HEK293 (cell line): Measurements from ENCODE around the gene RAB11FIP5.

Source experiments
- FEZF1 ChIP-seq: fragments of 450-650 bp; formaldehyde crosslinking; IDR thresholded peaks from 2 replicates; pipeline ENCODE4 v1.5.1; 2016; ENCODE audit warnings: missing biosample characterization, missing genetic modification characterization
- GFI1B ChIP-seq: fragments of 450-650 bp; formaldehyde crosslinking; IDR thresholded peaks from 2 replicates; pipeline ENCODE4 v1.5.1; 2016; ENCODE audit warnings: missing biosample characterization, missing genetic modification characterization
- GLIS1 ChIP-seq: fragments of 450-650 bp; formaldehyde crosslinking; IDR thresholded peaks from 2 replicates; pipeline ENCODE4 v1.5.1; 2016; ENCODE audit warnings: missing biosample characterization, missing genetic modification characterization
- GLIS2 ChIP-seq: fragments of 450-650 bp; formaldehyde crosslinking; IDR thresholded peaks from 2 replicates; pipeline ENCODE4 v1.5.1; 2016; ENCODE audit warnings: missing biosample characterization, missing genetic modification characterization
- KLF10 ChIP-seq: fragments of 450-650 bp; IDR thresholded peaks from 2 replicates; pipeline ENCODE4 v1.5.1; 2018; ENCODE audit warnings: missing biosample characterization, mild to moderate bottlenecking, missing genetic modification characterization
- KLF16 ChIP-seq: fragments of 450-650 bp; formaldehyde crosslinking; IDR thresholded peaks from 2 replicates; pipeline ENCODE4 v1.5.1; 2017; ENCODE audit warnings: missing biosample characterization, missing genetic modification characterization
- OSR2 ChIP-seq: fragments of 450-650 bp; formaldehyde crosslinking; IDR thresholded peaks from 2 replicates; pipeline ENCODE4 v1.5.1; 2016; ENCODE audit warnings: missing biosample characterization, missing genetic modification characterization
- OVOL3 ChIP-seq: fragments of 450-650 bp; formaldehyde crosslinking; IDR thresholded peaks from 2 replicates; pipeline ENCODE4 v1.5.1; 2016; ENCODE audit warnings: missing biosample characterization, missing genetic modification characterization
- SALL2 ChIP-seq: fragments of 450-650 bp; formaldehyde crosslinking; IDR thresholded peaks from 2 replicates; pipeline ENCODE4 v1.5.0; 2017; ENCODE audit warnings: missing biosample characterization, mild to moderate bottlenecking, missing genetic modification characterization, borderline replicate concordance
- SCRT2 ChIP-seq: fragments of 450-650 bp; formaldehyde crosslinking; IDR thresholded peaks from 2 replicates; pipeline ENCODE4 v1.5.1; 2016; ENCODE audit warnings: missing biosample characterization, missing genetic modification characterization
- YY1 ChIP-seq: fragments of 450-650 bp; formaldehyde crosslinking; IDR thresholded peaks from 2 replicates; pipeline ENCODE4 v1.5.1; 2018; ENCODE audit warnings: missing biosample characterization, missing genetic modification characterization
- ZBTB8A ChIP-seq: fragments of 450-650 bp; formaldehyde crosslinking; IDR thresholded peaks from 2 replicates; pipeline ENCODE4 v1.5.1; 2016; ENCODE audit warnings: missing biosample characterization, missing genetic modification characterization
- ZFHX2 ChIP-seq: fragments of 450-650 bp; formaldehyde crosslinking; conservative IDR thresholded peaks from 2 replicates; pipeline ENCODE4 v1.5.1; 2016; ENCODE audit warnings: missing biosample characterization, missing genetic modification characterization
- ZFP41 ChIP-seq: fragments of 450-650 bp; formaldehyde crosslinking; IDR thresholded peaks from 2 replicates; pipeline ENCODE4 v1.5.1; 2016; ENCODE audit warnings: missing biosample characterization, missing genetic modification characterization, borderline replicate concordance
- ZNF174 ChIP-seq: fragments of 450-650 bp; formaldehyde crosslinking; IDR thresholded peaks from 2 replicates; pipeline ENCODE4 v1.5.0; 2017; ENCODE audit warnings: missing biosample characterization, mild to moderate bottlenecking, missing genetic modification characterization
- ZNF292 ChIP-seq: fragments of 450-650 bp; formaldehyde crosslinking; IDR thresholded peaks from 2 replicates; pipeline ENCODE4 v1.5.1; 2016; ENCODE audit warnings: low read depth, missing biosample characterization, missing genetic modification characterization, borderline replicate concordance
- ZNF394 ChIP-seq: fragments of 450-650 bp; formaldehyde crosslinking; IDR thresholded peaks from 2 replicates; pipeline ENCODE4 v1.5.1; 2016; ENCODE audit warnings: missing biosample characterization, missing genetic modification characterization, mild to moderate bottlenecking, moderate library complexity, borderline replicate concordance
- ZNF530 ChIP-seq: fragments of 450-650 bp; formaldehyde crosslinking; IDR thresholded peaks from 2 replicates; pipeline ENCODE4 v1.5.1; 2016; ENCODE audit warnings: low read depth, missing biosample characterization, missing genetic modification characterization
- ZNF629 ChIP-seq: fragments of 450-650 bp; formaldehyde crosslinking; IDR thresholded peaks from 2 replicates; pipeline ENCODE4 v1.5.1; 2017; ENCODE audit warnings: missing biosample characterization, missing genetic modification characterization
- ZNF660 ChIP-seq: fragments of 450-650 bp; IDR thresholded peaks from 2 replicates; pipeline ENCODE4 v1.5.1; 2018; ENCODE audit warnings: missing biosample characterization, mild to moderate bottlenecking, missing genetic modification characterization
- ZNF76 ChIP-seq: fragments of 450-650 bp; formaldehyde crosslinking; IDR thresholded peaks from 2 replicates; pipeline ENCODE4; 2016; ENCODE audit warnings: low read depth, missing biosample characterization, missing genetic modification characterization, borderline replicate concordance
- TF ChIP-seq, protein P1 (sequence below): fragments of 450-650 bp; formaldehyde crosslinking; IDR thresholded peaks from 2 replicates; pipeline ENCODE4 v1.5.1; 2016; ENCODE audit warnings: missing biosample characterization, missing genetic modification characterization
- TF ChIP-seq, protein P2 (sequence below): fragments of 450-650 bp; formaldehyde crosslinking; IDR thresholded peaks from 2 replicates; pipeline ENCODE4 v1.5.1; 2017; ENCODE audit warnings: missing biosample characterization, missing genetic modification characterization
- TF ChIP-seq, protein P3 (sequence below): fragments of 450-650 bp; formaldehyde crosslinking; IDR thresholded peaks from 2 replicates; pipeline ENCODE4 v1.5.1; 2016; ENCODE audit warnings: missing biosample characterization, missing genetic modification characterization, low read depth
- TF ChIP-seq, protein P4 (sequence below): sonication (generic); formaldehyde crosslinking; IDR thresholded peaks from 2 replicates; pipeline ENCODE4 v1.8.1; 2022; ENCODE audit warnings: mild to moderate bottlenecking, moderate library complexity, missing genetic modification reagents
- TF ChIP-seq, protein P5 (sequence below): fragments of 450-650 bp; formaldehyde crosslinking; IDR thresholded peaks from 2 replicates; pipeline ENCODE4 v1.5.1; 2016; ENCODE audit warnings: missing biosample characterization, missing genetic modification characterization
- TF ChIP-seq, protein P6 (sequence below): fragments of 450-650 bp; IDR thresholded peaks from 2 replicates; pipeline ENCODE4 v1.5.1; 2018; ENCODE audit warnings: missing biosample characterization, missing genetic modification characterization
- TF ChIP-seq, protein P7 (sequence below): fragments of 450-650 bp; formaldehyde crosslinking; IDR thresholded peaks from 2 replicates; pipeline ENCODE4 v1.5.1; 2016; ENCODE audit warnings: missing biosample characterization, missing genetic modification characterization

The RAB11FIP5 gene

DNA sequence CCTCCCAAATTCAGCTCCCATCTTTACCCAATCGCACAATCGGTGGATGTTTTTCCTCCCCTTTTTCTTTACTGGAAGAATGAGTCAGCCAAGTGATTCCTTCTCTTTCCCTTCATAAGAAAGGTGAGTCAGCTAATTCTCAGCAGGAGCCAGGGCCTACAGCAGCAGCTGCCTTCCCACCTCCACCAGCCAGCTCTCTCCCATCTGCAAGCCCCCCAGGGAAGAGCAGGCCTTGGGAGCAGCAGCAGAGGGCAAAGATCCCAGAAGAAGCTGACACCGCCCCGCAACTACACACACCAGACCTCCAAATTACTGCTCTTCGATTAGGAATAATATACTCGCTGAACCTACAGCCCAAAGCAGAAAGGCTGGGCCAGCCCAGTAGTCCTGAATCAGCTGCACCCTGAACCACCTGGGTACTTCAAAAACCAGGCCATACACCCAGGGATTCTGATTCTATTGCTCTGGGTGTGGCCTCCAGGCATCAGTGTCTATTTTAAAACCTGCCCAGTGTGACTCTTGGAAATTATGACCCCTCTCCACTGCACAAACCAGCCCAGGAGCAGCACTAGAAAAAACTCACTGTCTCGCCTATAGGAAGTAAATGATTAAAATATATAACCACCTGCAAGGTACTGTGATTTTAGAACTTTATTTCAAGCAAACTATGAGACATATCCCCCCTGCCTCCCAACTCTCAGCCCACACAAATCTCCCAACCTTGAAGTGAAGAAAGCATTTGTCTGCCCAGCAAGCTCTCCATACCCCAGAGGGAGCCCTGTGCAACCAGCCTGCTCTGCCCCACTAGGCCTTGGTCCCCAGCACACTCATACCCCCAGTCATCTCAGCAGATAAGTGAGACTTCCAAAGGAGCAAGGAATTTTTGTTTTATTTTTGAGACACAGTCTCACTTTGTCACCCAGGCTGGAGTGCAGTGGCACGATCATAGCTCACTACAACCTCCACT lies 48.6 kb downstream of the RAB11FIP5 start (continued):
- TF ChIP-seq, protein P1, sequence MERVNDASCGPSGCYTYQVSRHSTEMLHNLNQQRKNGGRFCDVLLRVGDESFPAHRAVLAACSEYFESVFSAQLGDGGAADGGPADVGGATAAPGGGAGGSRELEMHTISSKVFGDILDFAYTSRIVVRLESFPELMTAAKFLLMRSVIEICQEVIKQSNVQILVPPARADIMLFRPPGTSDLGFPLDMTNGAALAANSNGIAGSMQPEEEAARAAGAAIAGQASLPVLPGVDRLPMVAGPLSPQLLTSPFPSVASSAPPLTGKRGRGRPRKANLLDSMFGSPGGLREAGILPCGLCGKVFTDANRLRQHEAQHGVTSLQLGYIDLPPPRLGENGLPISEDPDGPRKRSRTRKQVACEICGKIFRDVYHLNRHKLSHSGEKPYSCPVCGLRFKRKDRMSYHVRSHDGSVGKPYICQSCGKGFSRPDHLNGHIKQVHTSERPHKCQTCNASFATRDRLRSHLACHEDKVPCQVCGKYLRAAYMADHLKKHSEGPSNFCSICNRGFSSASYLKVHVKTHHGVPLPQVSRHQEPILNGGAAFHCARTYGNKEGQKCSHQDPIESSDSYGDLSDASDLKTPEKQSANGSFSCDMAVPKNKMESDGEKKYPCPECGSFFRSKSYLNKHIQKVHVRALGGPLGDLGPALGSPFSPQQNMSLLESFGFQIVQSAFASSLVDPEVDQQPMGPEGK (tag by site-specific recombination): peak; percentile 47; the same call in 1 of the 2 replicates
- TF ChIP-seq, protein P2, sequence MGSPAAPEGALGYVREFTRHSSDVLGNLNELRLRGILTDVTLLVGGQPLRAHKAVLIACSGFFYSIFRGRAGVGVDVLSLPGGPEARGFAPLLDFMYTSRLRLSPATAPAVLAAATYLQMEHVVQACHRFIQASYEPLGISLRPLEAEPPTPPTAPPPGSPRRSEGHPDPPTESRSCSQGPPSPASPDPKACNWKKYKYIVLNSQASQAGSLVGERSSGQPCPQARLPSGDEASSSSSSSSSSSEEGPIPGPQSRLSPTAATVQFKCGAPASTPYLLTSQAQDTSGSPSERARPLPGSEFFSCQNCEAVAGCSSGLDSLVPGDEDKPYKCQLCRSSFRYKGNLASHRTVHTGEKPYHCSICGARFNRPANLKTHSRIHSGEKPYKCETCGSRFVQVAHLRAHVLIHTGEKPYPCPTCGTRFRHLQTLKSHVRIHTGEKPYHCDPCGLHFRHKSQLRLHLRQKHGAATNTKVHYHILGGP (tag by site-specific recombination): no peak
- TF ChIP-seq YY1 (tag by site-specific recombination) (no peak), OVOL3 (tag by site-specific recombination) (no peak), FEZF1 (tag by site-specific recombination) (no peak), ZNF629 (tag by site-specific recombination) (0 out of 2 replicates have a peak, but pooled peaks have one; percentile 23), ZNF292 (tag by site-specific recombination) (no peak), KLF10 (tag by site-specific recombination) (no peak), ZBTB8A (tag by site-specific recombination) (no peak), ZNF530 (no peak), SALL2 (tag by site-specific recombination) (no peak), GFI1B (tag by site-specific recombination) (no peak), GLIS1 (peak; percentile 81), SCRT2 (tag by site-specific recombination) (no peak), ZFHX2 (tag by site-specific recombination) (no peak), ZFP41 (no peak), ZNF394 (tag by site-specific recombination) (0 out of 2 replicates have a peak, but pooled peaks have one; percentile 14), ZNF76 (tag by site-specific recombination) (no peak), OSR2 (tag by site-specific recombination) (0 out of 2 replicates have a peak, but pooled peaks have one; percentile 13), KLF16 (tag by site-specific recombination) (0 out of 2 replicates have a peak, but pooled peaks have one; percentile 21), ZNF660 (peak; percentile 49; the same call in 1 of the 2 replicates), ZNF174 (tag by site-specific recombination) (no peak), GLIS2 (tag by site-specific recombination) (peak; percentile 39)
- TF ChIP-seq, protein P3, sequence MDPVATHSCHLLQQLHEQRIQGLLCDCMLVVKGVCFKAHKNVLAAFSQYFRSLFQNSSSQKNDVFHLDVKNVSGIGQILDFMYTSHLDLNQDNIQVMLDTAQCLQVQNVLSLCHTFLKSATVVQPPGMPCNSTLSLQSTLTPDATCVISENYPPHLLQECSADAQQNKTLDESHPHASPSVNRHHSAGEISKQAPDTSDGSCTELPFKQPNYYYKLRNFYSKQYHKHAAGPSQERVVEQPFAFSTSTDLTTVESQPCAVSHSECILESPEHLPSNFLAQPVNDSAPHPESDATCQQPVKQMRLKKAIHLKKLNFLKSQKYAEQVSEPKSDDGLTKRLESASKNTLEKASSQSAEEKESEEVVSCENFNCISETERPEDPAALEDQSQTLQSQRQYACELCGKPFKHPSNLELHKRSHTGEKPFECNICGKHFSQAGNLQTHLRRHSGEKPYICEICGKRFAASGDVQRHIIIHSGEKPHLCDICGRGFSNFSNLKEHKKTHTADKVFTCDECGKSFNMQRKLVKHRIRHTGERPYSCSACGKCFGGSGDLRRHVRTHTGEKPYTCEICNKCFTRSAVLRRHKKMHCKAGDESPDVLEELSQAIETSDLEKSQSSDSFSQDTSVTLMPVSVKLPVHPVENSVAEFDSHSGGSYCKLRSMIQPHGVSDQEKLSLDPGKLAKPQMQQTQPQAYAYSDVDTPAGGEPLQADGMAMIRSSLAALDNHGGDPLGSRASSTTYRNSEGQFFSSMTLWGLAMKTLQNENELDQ (tag by site-specific recombination): no peak
- TF ChIP-seq, protein P4, sequence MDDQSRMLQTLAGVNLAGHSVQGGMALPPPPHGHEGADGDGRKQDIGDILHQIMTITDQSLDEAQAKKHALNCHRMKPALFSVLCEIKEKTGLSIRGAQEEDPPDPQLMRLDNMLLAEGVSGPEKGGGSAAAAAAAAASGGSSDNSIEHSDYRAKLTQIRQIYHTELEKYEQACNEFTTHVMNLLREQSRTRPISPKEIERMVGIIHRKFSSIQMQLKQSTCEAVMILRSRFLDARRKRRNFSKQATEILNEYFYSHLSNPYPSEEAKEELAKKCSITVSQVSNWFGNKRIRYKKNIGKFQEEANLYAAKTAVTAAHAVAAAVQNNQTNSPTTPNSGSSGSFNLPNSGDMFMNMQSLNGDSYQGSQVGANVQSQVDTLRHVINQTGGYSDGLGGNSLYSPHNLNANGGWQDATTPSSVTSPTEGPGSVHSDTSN (CRISPR knock-in tag): no peak
- TF ChIP-seq, protein P5, sequence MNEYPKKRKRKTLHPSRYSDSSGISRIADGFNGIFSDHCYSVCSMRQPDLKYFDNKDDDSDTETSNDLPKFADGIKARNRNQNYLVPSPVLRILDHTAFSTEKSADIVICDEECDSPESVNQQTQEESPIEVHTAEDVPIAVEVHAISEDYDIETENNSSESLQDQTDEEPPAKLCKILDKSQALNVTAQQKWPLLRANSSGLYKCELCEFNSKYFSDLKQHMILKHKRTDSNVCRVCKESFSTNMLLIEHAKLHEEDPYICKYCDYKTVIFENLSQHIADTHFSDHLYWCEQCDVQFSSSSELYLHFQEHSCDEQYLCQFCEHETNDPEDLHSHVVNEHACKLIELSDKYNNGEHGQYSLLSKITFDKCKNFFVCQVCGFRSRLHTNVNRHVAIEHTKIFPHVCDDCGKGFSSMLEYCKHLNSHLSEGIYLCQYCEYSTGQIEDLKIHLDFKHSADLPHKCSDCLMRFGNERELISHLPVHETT (tag by site-specific recombination): no peak
- TF ChIP-seq, protein P6, sequence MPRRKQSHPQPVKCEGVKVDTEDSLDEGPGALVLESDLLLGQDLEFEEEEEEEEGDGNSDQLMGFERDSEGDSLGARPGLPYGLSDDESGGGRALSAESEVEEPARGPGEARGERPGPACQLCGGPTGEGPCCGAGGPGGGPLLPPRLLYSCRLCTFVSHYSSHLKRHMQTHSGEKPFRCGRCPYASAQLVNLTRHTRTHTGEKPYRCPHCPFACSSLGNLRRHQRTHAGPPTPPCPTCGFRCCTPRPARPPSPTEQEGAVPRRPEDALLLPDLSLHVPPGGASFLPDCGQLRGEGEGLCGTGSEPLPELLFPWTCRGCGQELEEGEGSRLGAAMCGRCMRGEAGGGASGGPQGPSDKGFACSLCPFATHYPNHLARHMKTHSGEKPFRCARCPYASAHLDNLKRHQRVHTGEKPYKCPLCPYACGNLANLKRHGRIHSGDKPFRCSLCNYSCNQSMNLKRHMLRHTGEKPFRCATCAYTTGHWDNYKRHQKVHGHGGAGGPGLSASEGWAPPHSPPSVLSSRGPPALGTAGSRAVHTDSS (tag by site-specific recombination): no peak
- TF ChIP-seq, protein P7, sequence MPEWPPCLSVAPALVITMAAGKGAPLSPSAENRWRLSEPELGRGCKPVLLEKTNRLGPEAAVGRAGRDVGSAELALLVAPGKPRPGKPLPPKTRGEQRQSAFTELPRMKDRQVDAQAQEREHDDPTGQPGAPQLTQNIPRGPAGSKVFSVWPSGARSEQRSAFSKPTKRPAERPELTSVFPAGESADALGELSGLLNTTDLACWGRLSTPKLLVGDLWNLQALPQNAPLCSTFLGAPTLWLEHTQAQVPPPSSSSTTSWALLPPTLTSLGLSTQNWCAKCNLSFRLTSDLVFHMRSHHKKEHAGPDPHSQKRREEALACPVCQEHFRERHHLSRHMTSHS (tag by site-specific recombination): no peak
